H1 (cell line): Measurements from ENCODE around the gene SLC25A48.

ENCODE experiments used
- BCL11A ChIP-seq, 2 experiments: IDR thresholded peaks; one replicate each; pipeline ENCODE4 v1.6.1; 2011; ENCODE audit warnings: low read depth in 2 of 2, low read length in 2 of 2, mild to moderate bottlenecking in 2 of 2
- BRCA1 ChIP-seq: IDR thresholded peaks from 2 replicates; pipeline ENCODE4 v1.6.1; 2012; ENCODE audit warnings: low read depth, low read length, improper control_type of control experiment
- CBX5 ChIP-seq: fragments of 300-800, 300-1000 bp; sonication (generic); IDR thresholded peaks from 2 replicates; pipeline ENCODE4 v1.7.1; 2016; ENCODE audit warnings: antibody characterized with exemption, low read length, low read depth
- CHD2 ChIP-seq: IDR thresholded peaks from 2 replicates; pipeline ENCODE4 v1.6.1; 2012; ENCODE audit warnings: low read length, improper control_type of control experiment
- JUND ChIP-seq: IDR thresholded peaks from 2 replicates; pipeline ENCODE4 v1.6.1; 2011; ENCODE audit warnings: mild to moderate bottlenecking, improper control_type of control experiment, low read length
- PHF8 ChIP-seq: fragments of 200-600 bp; sonication (generic); conservative IDR thresholded peaks from 2 replicates; pipeline ENCODE4 v1.7.1; 2012; ENCODE audit warnings: low read depth, mild to moderate bottlenecking, inconsistent platforms, low read length, moderate library complexity
- SP1 ChIP-seq: IDR thresholded peaks from 2 replicates; pipeline ENCODE4 v1.6.1; 2011; ENCODE audit warnings: low read depth, low read length
- YY1 ChIP-seq: IDR thresholded peaks from 2 replicates; pipeline ENCODE4 v1.6.1; 2011; ENCODE audit warnings: low read depth, mild to moderate bottlenecking, low read length
- TF ChIP-seq, protein P1 (sequence below), 3 experiments: IDR thresholded peaks; 1 replicate in 2 of 3; 2 replicates in 1 of 3; pipeline versions ENCODE4 v1.5.1 to v1.6.1; 2011; ENCODE audit warnings: low read length in 3 of 3, mild to moderate bottlenecking in 3 of 3, inconsistent platforms in 2 of 3, low read depth in 1 of 3, moderate library complexity in 1 of 3; ENCODE audit not compliant: insufficient read depth in 1 of 3; ENCODE audit errors: control extremely low read depth in 1 of 3
- TF ChIP-seq, protein P2 (sequence below): IDR thresholded peaks from 2 replicates; pipeline ENCODE4 v1.6.1; 2012; ENCODE audit warnings: inconsistent platforms
- TF ChIP-seq, protein P3 (sequence below): IDR thresholded peaks from 2 replicates; pipeline ENCODE4 v1.6.1; 2011; ENCODE audit warnings: low read depth, mild to moderate bottlenecking, low read length; ENCODE audit not compliant: insufficient read depth

DNA sequence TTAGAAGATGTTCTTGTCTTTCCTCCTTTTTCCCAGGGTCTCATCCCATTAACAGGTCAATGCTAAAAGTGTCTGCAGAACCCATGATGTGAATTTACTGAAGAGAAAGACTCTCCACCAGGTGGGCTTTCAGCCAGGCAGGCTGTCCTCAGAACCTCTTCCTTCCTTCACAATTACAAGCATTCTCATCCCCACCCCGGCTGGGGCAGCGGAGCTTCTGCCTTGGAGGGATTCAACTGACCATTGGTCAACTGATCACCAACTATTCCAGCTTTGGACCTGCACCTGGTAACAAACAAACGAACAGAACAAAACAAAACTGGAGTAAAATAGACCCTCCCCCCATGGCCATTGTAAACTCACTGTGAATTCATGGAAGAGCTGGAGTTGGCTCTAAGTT, 48.6 kb downstream of the SLC25A48 start:
- TF ChIP-seq, protein P1, sequence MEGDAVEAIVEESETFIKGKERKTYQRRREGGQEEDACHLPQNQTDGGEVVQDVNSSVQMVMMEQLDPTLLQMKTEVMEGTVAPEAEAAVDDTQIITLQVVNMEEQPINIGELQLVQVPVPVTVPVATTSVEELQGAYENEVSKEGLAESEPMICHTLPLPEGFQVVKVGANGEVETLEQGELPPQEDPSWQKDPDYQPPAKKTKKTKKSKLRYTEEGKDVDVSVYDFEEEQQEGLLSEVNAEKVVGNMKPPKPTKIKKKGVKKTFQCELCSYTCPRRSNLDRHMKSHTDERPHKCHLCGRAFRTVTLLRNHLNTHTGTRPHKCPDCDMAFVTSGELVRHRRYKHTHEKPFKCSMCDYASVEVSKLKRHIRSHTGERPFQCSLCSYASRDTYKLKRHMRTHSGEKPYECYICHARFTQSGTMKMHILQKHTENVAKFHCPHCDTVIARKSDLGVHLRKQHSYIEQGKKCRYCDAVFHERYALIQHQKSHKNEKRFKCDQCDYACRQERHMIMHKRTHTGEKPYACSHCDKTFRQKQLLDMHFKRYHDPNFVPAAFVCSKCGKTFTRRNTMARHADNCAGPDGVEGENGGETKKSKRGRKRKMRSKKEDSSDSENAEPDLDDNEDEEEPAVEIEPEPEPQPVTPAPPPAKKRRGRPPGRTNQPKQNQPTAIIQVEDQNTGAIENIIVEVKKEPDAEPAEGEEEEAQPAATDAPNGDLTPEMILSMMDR (IDR thresholded peaks at IDR 0.05; ENCODE audit: control extremely low read depth in 1 of 3, insufficient read depth in 1 of 3, low read depth in 1 of 3, low read length in 3 of 3): no peak
- TF ChIP-seq CBX5 (no peak), JUND (no peak), YY1 (no peak), BRCA1 (no peak), PHF8 (no peak), BCL11A (IDR thresholded peaks at IDR 0.05; ENCODE audit: low read depth in 2 of 2, low read length in 2 of 2) (no peak), SP1 (no peak), CHD2 (no peak)
- TF ChIP-seq, protein P2, sequence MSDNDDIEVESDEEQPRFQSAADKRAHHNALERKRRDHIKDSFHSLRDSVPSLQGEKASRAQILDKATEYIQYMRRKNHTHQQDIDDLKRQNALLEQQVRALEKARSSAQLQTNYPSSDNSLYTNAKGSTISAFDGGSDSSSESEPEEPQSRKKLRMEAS: no peak
- TF ChIP-seq, protein P3, sequence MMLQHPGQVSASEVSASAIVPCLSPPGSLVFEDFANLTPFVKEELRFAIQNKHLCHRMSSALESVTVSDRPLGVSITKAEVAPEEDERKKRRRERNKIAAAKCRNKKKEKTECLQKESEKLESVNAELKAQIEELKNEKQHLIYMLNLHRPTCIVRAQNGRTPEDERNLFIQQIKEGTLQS: no peak
